GM21717 (cell line): ENCODE measurements around the gene HERC3.

Experiments used
- ATAC-seq: cut with Tn5 transposase; IDR thresholded peaks from one replicate; pipeline ENCODE4 v1.9.1; 2021; ENCODE audit warnings: mild to moderate bottlenecking, moderate library complexity; ENCODE audit not compliant: unreplicated experiment

Gene HERC3

GRCh38 chr4:88744609-88745008 lies 152.3 kb downstream of the HERC3 start:
- no peak for ATAC-seq

DNA sequence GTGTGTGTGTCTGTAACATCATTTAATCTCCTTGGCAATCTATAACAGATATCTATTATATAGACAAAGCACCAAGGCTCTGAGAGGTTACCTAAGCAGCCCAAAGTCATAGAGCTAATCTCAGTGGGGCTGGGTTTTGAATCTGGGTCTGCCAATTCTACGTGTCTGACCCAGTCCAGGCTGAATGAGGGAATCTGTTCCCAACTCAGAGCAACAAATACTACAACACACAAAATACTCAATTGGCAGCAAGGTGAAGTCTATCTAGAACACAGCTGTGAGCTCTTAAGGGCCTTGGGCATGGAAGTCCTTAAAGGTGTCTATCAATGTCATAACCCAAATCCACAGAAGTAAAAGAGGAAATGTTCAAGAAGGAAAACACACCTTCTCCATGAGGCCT lies 152.9 kb downstream of the HERC3 start:
- no peak for ATAC-seq

- no peak for ATAC-seq
These were observed 153.4 kb downstream of the HERC3 start for GRCh38 chr4:88745581-88746163.

- no peak for ATAC-seq
These were observed 153.9 kb downstream of the HERC3 start for GRCh38 chr4:88746206-88746605.

GRCh38 chr4:88747351-88747750 lies 155.1 kb downstream of the HERC3 start:
- no peak for ATAC-seq

DNA sequence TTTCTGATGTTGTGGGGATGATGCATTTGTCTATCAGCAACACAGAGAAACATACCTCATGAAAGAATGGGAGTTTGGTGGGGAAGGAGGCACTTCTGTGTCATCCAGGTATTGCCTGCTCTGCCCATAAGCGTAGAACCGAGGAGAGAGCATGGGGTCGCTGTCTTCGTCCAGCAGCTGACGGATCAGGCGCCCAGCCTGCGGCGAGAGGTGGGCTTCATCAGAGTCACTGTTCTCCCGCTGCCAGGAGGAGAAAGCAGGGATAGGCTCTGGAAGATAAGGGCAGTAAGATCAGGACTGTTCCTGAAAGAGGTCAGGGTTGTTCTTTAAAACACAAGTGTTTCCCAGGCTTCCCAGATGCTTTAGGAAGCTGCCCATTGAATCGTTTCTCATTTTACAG lies 158.1 kb downstream of the HERC3 start:
- no peak for ATAC-seq

DNA sequence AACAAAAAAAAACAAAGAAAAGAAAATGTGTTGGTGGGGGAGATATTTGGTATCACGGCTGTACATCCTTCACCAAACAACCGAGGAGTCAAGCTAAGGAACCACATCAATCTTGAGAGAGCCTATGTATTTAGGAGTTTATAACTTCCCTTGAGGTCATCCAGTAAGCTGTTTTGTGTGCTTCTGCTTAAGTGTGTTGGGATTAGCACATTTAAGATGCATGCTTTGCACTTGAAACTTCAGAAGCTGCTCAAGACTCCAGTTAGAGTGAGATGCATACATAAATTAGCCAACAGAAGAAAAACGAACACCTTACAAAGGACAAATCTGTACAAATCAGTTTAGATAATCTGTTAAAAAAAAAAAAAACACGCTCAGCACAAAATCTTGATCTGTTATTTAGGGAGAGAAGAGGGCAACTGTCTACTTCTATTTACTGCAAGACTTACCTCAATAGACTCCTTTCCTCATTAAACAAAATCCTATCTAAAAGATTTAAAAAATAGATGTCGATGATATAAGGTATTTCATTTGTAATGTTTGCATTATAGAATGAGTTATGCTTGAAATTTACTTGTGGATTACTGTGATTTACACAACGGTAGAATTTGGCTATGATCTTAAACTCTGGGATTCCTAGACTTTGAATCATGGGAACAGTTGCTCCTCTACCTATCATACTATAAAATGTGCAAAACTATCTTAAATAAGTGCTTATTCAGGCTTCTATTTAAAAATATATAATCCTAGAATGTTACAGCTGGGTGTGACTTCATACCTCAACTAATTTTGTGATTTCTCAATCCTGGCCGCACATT lies 159.2 kb downstream of the HERC3 start:
- no peak for ATAC-seq

DNA sequence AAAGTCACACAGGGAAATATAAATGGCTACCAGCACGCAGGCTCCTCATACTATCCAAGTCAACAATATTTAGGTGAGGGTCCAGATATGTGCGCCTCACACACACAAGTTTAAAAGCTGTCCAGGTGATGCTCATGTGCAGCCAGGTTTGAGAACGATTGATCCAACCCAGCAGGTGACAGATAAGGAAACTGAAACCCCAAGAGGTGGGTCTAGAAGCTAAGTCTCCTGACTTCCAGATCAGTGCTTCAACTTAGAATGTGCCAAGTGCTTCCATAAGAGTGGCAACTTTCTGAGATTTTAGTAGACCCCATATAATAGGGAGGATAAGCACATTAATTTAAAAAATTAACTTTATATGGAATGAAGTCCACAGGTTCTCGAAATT lies 159.8 kb downstream of the HERC3 start:
- ATAC-seq = no peak

GRCh38 chr4:88752754-88753153 lies 160.5 kb downstream of the HERC3 start:
- ATAC-seq = no peak

DNA sequence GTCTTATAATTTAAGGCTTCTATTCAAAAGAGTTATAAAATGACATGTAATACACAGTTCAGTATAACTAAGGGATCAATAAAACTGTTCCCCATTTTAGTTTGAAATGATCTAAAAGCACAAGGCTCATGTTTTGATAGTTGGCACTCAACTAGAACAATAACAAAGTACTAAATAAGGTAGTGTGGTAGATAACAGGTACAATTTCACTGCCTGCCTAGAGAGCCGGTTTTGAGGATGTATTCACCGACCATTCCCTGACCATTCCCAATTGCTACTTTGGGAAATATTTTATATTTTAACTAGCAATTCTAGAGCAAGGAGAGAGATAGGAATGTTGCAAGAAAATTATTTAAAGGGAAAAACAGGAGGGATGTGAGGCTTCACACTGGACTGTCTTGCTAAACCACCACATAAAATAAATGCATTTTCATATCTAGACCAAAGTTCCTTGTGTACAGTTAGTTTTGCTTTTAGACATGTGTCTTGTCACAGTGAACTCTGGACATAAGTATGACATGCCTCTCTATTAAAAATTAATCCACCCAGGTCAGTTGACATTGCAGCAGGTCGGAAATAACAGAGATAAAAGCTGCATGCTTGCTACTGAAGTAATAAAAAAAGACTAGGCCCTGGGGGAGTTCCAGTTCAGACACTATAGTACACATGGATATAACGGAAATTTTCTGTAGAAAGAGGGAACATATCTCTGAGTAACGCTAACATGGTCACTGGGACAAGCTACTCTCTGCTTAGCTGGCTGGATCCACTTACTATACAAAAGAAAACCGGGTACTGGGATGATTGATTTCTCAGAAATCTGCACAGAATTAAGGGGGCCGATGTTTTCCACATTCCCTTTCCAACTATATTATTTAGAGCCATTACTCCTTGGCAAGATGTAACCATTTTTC lies 161.6 kb downstream of the HERC3 start:
- no peak for ATAC-seq

GRCh38 chr4:88754796-88755195 lies 162.5 kb downstream of the HERC3 start:
- ATAC-seq = no peak

DNA sequence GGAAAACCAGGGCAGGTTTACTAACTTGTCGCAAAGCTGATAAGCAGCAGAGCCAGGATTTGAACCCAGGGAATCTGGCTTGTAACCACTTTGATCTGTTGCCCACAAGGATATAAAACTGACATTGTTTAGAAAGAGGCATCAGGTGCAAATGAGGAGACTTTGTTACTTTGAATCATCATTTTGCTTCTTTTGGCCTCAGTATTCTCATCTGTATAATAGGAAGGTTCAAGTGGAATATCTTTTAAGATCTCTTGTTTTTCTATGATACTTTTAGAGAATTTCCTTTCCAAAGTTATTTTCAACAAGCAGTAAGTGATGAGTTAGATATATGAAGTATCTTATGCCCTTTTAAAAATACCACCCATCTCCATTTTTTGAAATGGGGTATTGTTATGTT lies 163.2 kb downstream of the HERC3 start:
- ATAC-seq = no peak

DNA sequence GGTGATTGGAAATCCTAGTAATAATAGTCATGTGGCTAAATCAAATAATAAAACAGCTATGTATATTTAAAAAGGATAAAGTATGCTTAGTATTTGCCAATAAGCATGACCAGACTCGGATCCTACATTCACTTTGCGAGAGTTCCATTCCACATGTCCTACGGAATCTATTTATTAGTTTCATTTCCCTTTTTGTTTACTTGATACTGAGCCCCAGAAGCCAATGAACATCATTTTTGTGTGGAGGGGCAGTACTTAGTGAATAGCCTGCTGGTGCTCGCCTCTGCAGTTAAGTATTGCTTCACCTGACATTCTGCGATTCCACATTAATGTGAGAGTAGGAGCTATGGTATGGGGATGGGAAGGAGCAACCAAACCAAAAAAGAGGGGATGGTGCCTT lies 163.9 kb downstream of the HERC3 start:
- no peak for ATAC-seq

DNA sequence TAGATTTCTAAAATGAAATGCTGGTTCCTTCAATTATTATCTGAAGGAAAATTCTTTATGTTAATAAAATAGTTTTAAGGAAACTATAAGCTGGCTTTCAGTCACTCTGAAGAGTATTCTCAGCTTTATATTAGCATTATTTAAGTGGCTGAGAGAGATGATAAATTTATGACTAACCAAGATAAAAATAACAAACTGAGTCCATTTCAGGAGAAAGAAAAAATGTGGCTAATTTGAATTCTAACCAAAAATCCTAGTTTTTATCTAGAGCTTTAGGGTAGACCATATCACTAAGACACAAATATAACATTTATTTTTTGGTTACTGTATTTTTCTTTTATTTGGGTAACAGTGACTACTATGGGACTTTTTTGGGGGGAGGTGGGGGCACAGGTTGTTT lies 164.8 kb downstream of the HERC3 start:
- ATAC-seq = no peak

- ATAC-seq = no peak
These were observed 165.5 kb downstream of the HERC3 start for GRCh38 chr4:88757776-88758175.
